Sciatic nerve (tissue), 2 donors: ENCODE data around the gene DAP3. TPM values are rescaled to one million over a fixed set of nuclear protein-coding genes. Genes with fewer than 3 reads are reported as not detected.
"Not testable (repeated sequence)": the region's sequence is repeated elsewhere in the genome, so short reads cannot be mapped to it uniquely, and the experiment has no call there.

Source experiments
- ATAC-seq: fragments of 200-7000 bp; cut with Tn5 transposase; one replicate; pipeline ENCODE4 v1.9.1; 2020; ENCODE audit warnings: mild to moderate bottlenecking, moderate library complexity
- DNase-seq: peaks from one replicate; pipeline ENCODE4 v3.0.0-alpha.2; 2020; ENCODE audit warnings: low spot score
- intact Hi-C: fragments of 100-400 bp; cut with DNase I; formaldehyde crosslinking; loops from one replicate; pipeline ENCODE4 v1.14.2; 2022
- total RNA-seq: library from RNA; stranded (reverse); fragmentation: NEBNext Ultra II Directional; extraction: Animal tissue kit (Norgen Biotek cat#: 25700); gene quantifications from one replicate; pipeline ENCODE4 v1.2.1, GENCODE V29; 2021
- donor health status: DM: no; HTN: no; CAD: no.
- donor health status: DM: no; HTN: no; CAD: no.

The DAP3 gene
- 65.6 TPM for total RNA-seq

DNA sequence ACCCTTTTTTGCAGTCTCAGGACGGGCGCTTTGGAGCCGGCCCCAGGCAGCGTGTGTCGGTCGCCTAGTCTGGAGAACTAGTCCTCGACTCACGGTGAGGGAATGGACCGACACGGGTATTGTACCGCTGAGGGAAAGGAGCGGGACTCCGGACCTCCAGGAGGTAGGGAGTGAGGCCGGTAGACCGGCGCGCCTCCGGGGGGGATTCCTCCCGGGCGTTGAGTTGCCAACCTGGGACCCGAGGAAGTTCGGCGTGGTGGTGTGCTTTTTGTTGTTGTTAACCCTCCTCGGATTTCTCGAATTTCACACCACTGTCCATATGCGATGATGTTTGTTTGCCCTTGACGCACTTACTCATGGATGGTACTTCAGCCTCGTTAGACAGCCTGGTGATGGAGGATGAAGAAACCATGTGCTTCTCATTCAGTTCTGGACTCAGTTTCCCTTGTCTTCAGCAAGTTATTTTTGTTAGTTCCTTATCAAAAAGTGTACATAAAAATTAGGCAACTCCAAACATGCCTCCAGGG lies at the start of gene DAP3:
Gene DAP3 (plus strand): TSS at position 11 of the 527 bp plus-strand sequence. CDS start 20,689 bp downstream, outside the sequence.
- intact Hi-C loops, ATAC-seq, DNase-seq: not testable (repeated sequence)

DNA sequence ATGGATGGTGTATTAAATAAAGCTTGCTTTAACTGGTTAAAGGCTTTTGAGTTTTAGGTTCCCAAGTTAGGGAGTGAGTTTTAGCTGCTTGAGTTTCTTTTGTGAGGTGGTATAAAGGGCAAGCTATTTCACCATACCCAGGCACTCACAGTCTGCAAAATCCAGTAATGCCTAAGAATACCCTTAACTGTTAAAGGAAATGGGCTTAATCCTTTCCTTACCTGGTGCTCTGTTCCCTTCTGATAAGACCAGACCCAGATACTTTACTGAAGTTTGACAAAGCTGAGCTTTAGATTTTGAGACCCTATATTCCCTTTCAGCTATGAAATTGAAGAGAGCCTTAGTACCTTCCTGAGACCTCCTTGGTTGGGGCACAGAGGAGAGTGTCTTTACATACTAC lies 48.5 kb upstream of the DAP3 start:
- ATAC-seq (no peak), DNase-seq (no peak)
- intact Hi-C loops, result no loop called here

GRCh38 chr1:155642559-155643180 lies 46.2 kb upstream of the DAP3 start:
- DNase-seq, ATAC-seq, intact Hi-C loops: not testable (repeated sequence)

- intact Hi-C loops, result no loop called here
- no peak for ATAC-seq
- no peak for DNase-seq
Measured at GRCh38 chr1:155643230-155643629, 45.7 kb upstream of the DAP3 start.

DNA sequence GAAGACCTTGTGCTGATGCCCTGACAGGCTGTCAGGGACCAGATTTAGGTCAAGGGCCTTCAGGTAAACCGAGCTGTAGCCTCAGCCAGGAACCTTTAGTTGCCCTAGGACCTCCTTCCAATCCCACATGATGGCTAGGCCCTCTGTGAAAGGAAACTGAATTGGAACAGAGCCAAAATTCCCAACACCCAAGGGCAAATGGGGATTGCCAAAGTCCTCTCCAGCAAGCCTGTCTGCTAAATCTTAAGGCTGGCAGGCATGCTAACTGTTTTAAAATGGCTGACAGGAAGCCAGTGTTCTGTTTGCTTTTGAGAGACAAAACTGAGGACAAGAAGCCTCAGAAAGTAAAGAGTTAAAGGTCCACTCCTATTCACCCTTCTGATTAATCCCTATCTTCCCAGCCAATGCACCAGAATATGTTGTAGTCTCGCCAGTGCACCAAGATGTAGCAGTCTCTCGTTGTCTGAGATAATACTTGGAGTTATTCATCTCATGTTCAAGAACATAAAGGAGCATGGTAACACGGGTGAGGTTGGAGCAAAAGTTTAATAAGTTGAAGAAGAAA lies 43.8 kb upstream of the DAP3 start:
- intact Hi-C loops, result no loop called here
- ATAC-seq (no peak), DNase-seq (no peak)

GRCh38 chr1:155645648-155646047 lies 43.2 kb upstream of the DAP3 start:
- DNase-seq (no peak), ATAC-seq (peak; percentile 51)
- intact Hi-C loops, result no loop called here

- no peak for DNase-seq
- intact Hi-C loops, result no loop called here
- peak; percentile 83 for ATAC-seq
Measured at GRCh38 chr1:155646307-155646706, 42.6 kb upstream of the DAP3 start.

DNA sequence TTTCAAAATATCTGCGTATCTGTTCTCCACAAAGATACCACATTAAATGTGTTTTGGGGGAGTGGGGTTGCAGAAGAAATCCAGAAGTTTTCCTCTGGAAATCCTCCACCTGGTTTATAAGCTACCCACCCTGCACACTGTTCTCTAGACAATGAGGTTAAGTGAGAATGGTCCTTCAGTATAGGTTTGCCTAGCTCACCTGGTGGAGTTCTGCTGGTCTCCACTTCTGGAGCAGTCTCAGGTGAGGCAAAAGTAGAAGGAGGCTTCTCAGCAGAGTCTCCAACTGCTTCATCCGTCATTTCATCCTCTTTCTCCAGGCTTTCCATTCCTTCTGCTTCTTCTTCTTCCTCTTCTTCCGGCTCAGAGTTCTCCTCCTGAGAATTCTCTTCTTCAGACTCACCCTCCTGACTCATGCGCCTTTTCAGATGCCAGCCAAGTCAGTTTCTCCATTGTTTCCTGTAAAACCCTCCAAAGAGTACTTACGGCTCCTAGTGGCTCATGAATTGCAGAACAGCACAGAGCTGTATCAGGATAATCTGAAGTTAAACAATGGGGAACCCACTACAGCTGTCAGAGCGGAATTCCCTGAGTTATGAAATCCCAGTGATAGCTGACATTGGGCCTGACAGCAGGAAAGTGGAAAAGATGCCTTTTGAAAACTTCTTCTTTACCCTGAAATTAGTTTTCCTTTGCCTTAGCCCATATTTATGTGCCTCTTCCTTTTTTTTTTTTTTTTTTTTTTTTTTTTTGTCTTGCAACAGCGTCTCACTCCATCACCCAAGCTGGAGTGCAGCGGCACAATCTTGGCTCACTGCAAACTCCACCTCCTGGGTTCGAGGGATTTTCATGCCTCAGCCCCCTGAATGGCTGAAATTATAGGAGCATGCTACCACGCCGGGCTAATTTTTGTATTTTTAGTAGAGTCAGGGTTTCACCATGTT lies 40.4 kb upstream of the DAP3 start:
- intact Hi-C loops, result no loop called here
- peak; percentile 85 for ATAC-seq
- no peak for DNase-seq

DNA sequence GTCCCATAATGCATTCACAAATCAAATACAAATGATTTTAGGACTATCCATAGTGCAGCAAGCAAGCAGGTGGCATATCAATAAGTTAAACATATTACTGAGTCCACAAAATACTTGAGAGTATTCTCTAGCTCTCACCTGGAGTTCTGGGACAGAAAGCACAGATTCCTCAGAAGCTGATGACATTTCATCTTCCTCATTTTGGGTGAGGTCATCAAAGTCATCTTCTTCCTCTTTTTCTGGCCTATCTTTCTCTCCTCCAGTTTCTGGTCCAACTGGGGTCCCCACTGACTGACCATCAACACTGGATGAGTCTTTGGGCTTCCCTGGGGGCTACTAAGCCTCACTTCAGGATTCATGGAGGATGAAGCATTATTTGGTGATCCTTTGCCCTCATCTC lies 39.2 kb upstream of the DAP3 start:
- no peak for ATAC-seq
- no peak for DNase-seq
- intact Hi-C loops, result no loop called here

DNA sequence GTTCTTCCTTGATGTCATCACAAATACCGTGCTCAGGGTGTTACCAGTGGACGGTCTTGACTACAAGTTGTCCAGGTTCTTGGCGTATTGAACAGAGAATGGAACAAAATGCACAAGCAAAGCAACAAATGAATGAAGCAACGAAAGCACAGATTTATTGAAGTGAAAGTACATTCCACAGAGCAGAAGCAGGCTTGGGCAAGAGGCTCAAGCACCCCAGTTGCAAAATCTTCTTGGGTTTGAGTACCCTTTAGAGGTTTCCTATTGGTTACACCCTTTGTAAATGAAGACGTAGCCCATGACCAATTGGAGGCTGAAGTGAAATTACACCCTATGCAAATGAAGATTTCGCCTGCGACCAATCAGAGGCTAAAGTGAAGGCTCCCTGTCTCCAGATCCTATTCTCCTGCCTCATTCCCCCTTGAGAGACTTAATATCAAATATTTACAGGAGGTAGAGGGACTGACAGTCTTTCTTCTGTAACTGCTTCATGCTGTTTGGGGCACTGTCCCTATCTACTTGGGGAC lies 38.6 kb upstream of the DAP3 start:
- DNase-seq (no peak), ATAC-seq (no peak)
- intact Hi-C loops, result no loop called here

GRCh38 chr1:155651861-155652661 lies 36.8 kb upstream of the DAP3 start:
- DNase-seq (no peak), ATAC-seq (no peak)
- intact Hi-C loops, result no loop called here

- no peak for DNase-seq
- ATAC-seq, result no peak
- intact Hi-C loops, result no loop called here
Measured at GRCh38 chr1:155652951-155653350, 35.9 kb upstream of the DAP3 start.

- ATAC-seq, result no peak
- intact Hi-C loops, result no loop called here
- no peak for DNase-seq
Measured at GRCh38 chr1:155657463-155657862, 31.4 kb upstream of the DAP3 start.

GRCh38 chr1:155661239-155661638 lies 27.7 kb upstream of the DAP3 start:
- DNase-seq, ATAC-seq, intact Hi-C loops: not testable (repeated sequence)

DNA sequence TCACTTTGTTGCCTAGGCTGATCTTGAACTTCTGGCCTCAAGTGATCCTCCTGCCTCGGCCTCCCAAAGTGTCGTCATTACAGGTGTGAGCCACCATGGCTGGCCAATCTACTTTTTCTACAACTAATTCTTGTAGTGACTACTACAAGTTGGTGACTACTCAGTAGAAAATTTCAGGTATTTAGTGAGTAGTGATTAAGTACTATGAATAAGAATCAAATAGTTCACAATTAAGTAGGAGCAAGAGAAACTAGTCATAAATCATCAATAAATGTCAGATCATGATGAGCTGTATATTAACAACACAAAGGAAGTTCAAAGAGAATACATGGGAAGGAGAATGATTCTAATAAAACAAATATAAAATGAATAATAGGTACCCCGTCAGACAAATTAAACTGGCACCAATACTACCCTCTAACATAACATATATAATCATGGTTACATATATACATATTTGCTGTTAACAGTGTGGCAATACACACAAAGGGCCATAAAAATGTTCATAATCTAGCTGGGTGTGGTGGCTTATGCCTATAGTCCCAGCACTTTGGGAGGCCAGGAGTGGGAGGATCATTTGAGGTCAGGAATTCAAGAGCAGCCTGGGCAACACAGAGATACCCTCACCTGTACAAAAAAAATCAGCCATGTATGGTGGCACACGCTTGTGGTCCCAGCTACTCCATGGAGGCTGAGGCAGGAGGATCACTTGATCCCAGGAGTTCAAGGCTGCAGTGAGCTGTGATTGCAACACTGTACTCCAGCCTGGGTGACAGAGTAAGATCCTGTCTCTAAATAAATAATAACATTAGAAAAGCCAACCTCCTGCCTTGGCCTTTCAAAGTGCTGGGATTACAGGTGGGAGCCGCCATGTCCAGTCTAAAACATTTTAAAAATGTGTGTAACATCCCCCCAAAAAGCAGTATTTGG lies 19.4 kb upstream of the DAP3 start:
- DNase-seq, result no peak
- intact Hi-C loops, result no loop called here
- no peak for ATAC-seq

DNA sequence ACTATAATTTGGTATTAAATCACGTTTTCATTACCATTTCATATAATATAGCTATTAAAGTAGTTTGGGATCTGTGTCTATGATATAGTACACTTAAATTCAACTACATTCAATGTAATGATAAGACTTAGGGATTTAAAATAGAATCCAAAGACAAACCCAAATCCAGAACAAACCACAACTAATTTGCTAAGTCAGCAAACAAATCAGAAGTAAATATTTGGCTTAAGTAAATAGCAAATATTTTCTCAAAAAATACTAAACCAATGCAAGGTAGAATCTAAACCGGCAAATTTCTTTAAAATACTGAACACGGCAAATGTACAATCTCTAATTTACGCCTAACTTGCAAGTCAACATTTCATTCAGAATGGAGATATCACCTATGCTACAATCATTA lies 17.1 kb upstream of the DAP3 start:
- no peak for ATAC-seq
- intact Hi-C loops, result no loop called here
- DNase-seq, result no peak

GRCh38 chr1:155673003-155673402 lies 15.9 kb upstream of the DAP3 start:
- ATAC-seq (no peak), DNase-seq (no peak)
- intact Hi-C loops, result no loop called here

GRCh38 chr1:155678027-155678426 lies 10.9 kb upstream of the DAP3 start:
- ATAC-seq (no peak), DNase-seq (no peak)
- intact Hi-C loops, result no loop called here
